ENCODE results near the gene HNRNPF. TPM values are rescaled to one million over a fixed set of nuclear protein-coding genes. Genes with fewer than 3 reads are reported as not detected.
"Not testable (repeated sequence)": the region's sequence is repeated elsewhere in the genome, so short reads cannot be mapped to it uniquely, and the experiment has no call there.

The HNRNPF gene
- 100 to 1,000 TPM in 5 of 6 donors, 10 to 100 TPM in 1; 80.7 to 225 (median 177) TPM for total RNA-seq

GRCh38 chr10:43408710-43409384 is at the start of gene HNRNPF:
Gene HNRNPF (minus strand): TSS chr10:43409186. CDS start chr10:43387884, 21,302 bp downstream.
- peak within 1 kb of the TSS; percentile 57 to 83 (median 67) for H3K4me3 ChIP-seq
- DNase-seq (peak; percentile 96 to 99), ATAC-seq (ENCODE audit: low FRiP score in 2 of 2) (peak; percentile 93 to 96)
- H3K27ac ChIP-seq = peak within 1 kb of the TSS; percentile 98 to 100 (median 98)
- H3K27me3 ChIP-seq = no peaks in the 10 kb centered on the region
- peaks cover 27 to 39% (median 29%) of the 10 kb centered on the region in 4 donors for H3K4me1 ChIP-seq
- TF ChIP-seq POLR2A (IDR thresholded peaks at IDR 0.05) = peak; percentile 73 to 99 (median 90)
- TF ChIP-seq CTCF (IDR thresholded peaks at IDR 0.05) = peak in 2 of 6 experiments; percentile 23 to 34
- peak; percentile 95 to 99 for TF ChIP-seq POLR2AphosphoS5 (IDR thresholded peaks at IDR 0.05)
- TF ChIP-seq EP300 (IDR thresholded peaks at IDR 0.05) = peak in 1 of 4 donors; percentile 69
- 0% methylated on average over 14 to 28 of the region's 68 CpGs for WGBS, 2 donors
- H3K9me3 ChIP-seq = no peaks in the 10 kb centered on the region
- H3K36me3 ChIP-seq = no peaks in the 10 kb centered on the region

GRCh38 chr10:43458227-43458626 is 49.2 kb upstream of the HNRNPF start:
- ATAC-seq (ENCODE audit: low FRiP score in 2 of 2) = no peak
- no peak for TF ChIP-seq POLR2A (IDR thresholded peaks at IDR 0.05)
- no peak for TF ChIP-seq EP300 (IDR thresholded peaks at IDR 0.05)
- no peak for TF ChIP-seq POLR2AphosphoS5 (IDR thresholded peaks at IDR 0.05)
- no peak for TF ChIP-seq CTCF (IDR thresholded peaks at IDR 0.05)
- WGBS, 2 donors = 72 to 87% methylated on average over 3 of the region's 3 CpGs
- no peaks in the 10 kb centered on the region for H3K9me3 ChIP-seq
- no peaks in the 10 kb centered on the region for H3K27me3 ChIP-seq
- H3K4me3 ChIP-seq = no peak overlapping the region
- peaks cover 13 to 16% (median 14%) of the 10 kb centered on the region in 4 donors for H3K4me1 ChIP-seq
- no peaks in the 10 kb centered on the region for H3K36me3 ChIP-seq
- DNase-seq = no peak
- no peak overlapping the region for H3K27ac ChIP-seq

GRCh38 chr10:43456561-43456960 is 47.6 kb upstream of the HNRNPF start:
- not testable (repeated sequence) for H3K27me3 ChIP-seq; H3K9me3 ChIP-seq; ATAC-seq (ENCODE audit: low FRiP score in 2 of 2); H3K36me3 ChIP-seq; DNase-seq
- WGBS, 2 donors = 94 to 97% methylated on average over 15 of the region's 15 CpGs
- H3K4me1 ChIP-seq = peaks cover 16 to 25% (median 18%) of the 10 kb centered on the region in 4 donors
- peak overlapping the region in 1 of 4 donors; percentile 58 for H3K4me3 ChIP-seq
- H3K27ac ChIP-seq = peak overlapping the region; percentile 86 to 92 (median 88)

- H3K27ac ChIP-seq = peak overlapping the region in 2 of 4 donors; percentile 86 to 92
- not testable (repeated sequence) for ATAC-seq (ENCODE audit: low FRiP score in 2 of 2); H3K27me3 ChIP-seq; H3K9me3 ChIP-seq; DNase-seq; H3K4me3 ChIP-seq; H3K36me3 ChIP-seq
- H3K4me1 ChIP-seq = peaks cover 17 to 26% (median 19%) of the 10 kb centered on the region in 4 donors
- WGBS, 2 donors = 84 to 93% methylated on average over 9 of the region's 9 CpGs
Measured at GRCh38 chr10:43454025-43454424, 45.0 kb upstream of the HNRNPF start.

GRCh38 chr10:43453266-43453831 is 44.4 kb upstream of the HNRNPF start:
- H3K36me3 ChIP-seq = no peaks in the 10 kb centered on the region
- H3K4me1 ChIP-seq = peaks cover 17 to 26% (median 19%) of the 10 kb centered on the region in 4 donors
- ATAC-seq (ENCODE audit: low FRiP score in 2 of 2) (no peak), DNase-seq (no peak)
- WGBS, 2 donors = 80 to 82% methylated on average over 4 of the region's 4 CpGs
- H3K9me3 ChIP-seq = no peaks in the 10 kb centered on the region
- H3K27me3 ChIP-seq = no peaks in the 10 kb centered on the region
- no peak for TF ChIP-seq CTCF (IDR thresholded peaks at IDR 0.05)
- TF ChIP-seq POLR2A (IDR thresholded peaks at IDR 0.05) = no peak
- no peak for TF ChIP-seq EP300 (IDR thresholded peaks at IDR 0.05)
- TF ChIP-seq POLR2AphosphoS5 (IDR thresholded peaks at IDR 0.05) = no peak
- H3K27ac ChIP-seq = no peak overlapping the region
- no peak overlapping the region for H3K4me3 ChIP-seq
